ENCODE results near the gene IPO4. TPM values are rescaled to one million over a fixed set of nuclear protein-coding genes. Genes with fewer than 3 reads are reported as not detected.

The IPO4 gene
- total and polyA plus RNA-seq, 9 of the 15 experiments (the other 6 are each of a cell fraction or from before 2014, with no cell fraction given), result 7.3 to 122 (median 31.8) TPM

DNA sequence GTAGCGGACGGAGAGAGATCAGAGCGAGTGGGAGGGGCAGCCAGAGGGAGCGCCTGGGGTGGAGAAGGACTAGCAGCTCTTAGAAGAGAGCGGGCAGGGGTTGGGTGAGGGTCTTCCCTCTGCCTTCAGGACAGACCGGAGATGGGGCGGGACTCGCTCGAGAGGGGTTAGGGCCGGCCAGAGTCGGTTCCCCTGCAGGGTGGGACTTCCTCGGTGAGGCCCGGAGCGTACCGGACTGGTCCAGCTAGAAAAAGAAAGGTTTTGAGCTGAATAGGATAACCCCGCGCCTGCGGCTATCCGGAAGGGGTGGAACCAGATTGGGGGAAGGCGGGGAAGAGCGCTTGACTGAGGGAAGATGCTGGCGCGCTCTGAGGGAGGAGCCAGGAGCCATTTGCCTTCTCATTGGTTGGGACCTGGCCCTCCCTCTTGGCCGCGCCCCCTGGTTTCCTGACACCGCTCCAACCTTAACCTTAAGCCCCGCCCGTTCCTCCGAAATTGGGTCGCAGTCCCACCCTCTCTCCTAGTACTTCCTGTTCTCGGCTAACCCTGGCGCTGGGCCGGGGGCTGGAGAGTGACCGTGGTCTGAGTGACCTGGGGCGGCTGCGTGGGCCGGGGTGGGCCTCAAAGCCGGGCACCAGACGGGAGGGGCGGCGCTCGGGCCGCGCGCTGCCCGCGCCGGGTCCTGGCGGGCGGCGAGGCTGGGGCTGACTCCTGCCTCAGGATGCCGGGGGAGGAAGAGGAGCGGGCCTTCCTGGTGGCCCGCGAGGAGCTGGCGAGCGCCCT, 41.4 kb downstream of the IPO4 start, which contains the start of gene RNF31 (continued):
- TF ChIP-seq, protein P1, sequence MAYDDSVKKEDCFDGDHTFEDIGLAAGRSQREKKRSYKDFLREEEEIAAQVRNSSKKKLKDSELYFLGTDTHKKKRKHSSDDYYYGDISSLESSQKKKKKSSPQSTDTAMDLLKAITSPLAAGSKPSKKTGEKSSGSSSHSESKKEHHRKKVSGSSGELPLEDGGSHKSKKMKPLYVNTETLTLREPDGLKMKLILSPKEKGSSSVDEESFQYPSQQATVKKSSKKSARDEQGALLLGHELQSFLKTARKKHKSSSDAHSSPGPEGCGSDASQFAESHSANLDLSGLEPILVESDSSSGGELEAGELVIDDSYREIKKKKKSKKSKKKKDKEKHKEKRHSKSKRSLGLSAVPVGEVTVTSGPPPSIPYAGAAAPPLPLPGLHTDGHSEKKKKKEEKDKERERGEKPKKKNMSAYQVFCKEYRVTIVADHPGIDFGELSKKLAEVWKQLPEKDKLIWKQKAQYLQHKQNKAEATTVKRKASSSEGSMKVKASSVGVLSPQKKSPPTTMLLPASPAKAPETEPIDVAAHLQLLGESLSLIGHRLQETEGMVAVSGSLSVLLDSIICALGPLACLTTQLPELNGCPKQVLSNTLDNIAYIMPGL (CRISPR knock-in tag; IDR thresholded peaks at IDR 0.05), result no peak; the same call in 1 of the 2 replicates
- no peak for TF ChIP-seq ZNF311 (CRISPR knock-in tag; IDR thresholded peaks at IDR 0.05)
- no peak for TF ChIP-seq TRIM28 (IDR thresholded peaks at IDR 0.05)
- TF ChIP-seq ZNF133 (CRISPR knock-in tag; IDR thresholded peaks at IDR 0.05), result no peak
- no peak for TF ChIP-seq SMC3 (conservative IDR thresholded peaks at IDR 0.05; ENCODE audit: insufficient read depth, low read depth, low read length)
- TF ChIP-seq GATAD2B (IDR thresholded peaks at IDR 0.05; ENCODE audit: borderline replicate concordance), result no peak
- no peak for TF ChIP-seq CTBP1 (IDR thresholded peaks at IDR 0.05; ENCODE audit: borderline replicate concordance)
- TF ChIP-seq JUNB (CRISPR knock-in tag; conservative IDR thresholded peaks at IDR 0.05), result no peak
- no peak for TF ChIP-seq STAT5B (CRISPR knock-in tag; IDR thresholded peaks at IDR 0.05)
- TF ChIP-seq ZBTB7A (IDR thresholded peaks at IDR 0.05; ENCODE audit: borderline replicate concordance, control insufficient read depth, low read depth, low read length), result no peak; the same call in 1 of the 2 replicates
- no peak for TF ChIP-seq ZNF3 (CRISPR knock-in tag; IDR thresholded peaks at IDR 0.05)
- no peak for TF ChIP-seq RAD21 (CRISPR knock-in tag; conservative IDR thresholded peaks at IDR 0.05 in 1 of 2, IDR thresholded peaks at IDR 0.05 in 1 of 2)
- TF ChIP-seq SMARCC2 (IDR thresholded peaks at IDR 0.05; ENCODE audit: low read depth), result no peak
- TF ChIP-seq RBM39 (optimal IDR thresholded peaks at IDR 0.05; ENCODE audit: low read depth, low read length), result no peak
- TF ChIP-seq SNRNP70 (optimal IDR thresholded peaks at IDR 0.05; ENCODE audit: low read depth, low read length), result no peak
- no peak for TF ChIP-seq LARP7 (IDR thresholded peaks at IDR 0.05)
- no peak for TF ChIP-seq MAFG (tag; conservative IDR thresholded peaks at IDR 0.05)
- TF ChIP-seq, protein P2, sequence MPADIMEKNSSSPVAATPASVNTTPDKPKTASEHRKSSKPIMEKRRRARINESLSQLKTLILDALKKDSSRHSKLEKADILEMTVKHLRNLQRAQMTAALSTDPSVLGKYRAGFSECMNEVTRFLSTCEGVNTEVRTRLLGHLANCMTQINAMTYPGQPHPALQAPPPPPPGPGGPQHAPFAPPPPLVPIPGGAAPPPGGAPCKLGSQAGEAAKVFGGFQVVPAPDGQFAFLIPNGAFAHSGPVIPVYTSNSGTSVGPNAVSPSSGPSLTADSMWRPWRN (IDR thresholded peaks at IDR 0.05; ENCODE audit: low read depth), result no peak
- TF ChIP-seq NR3C1 (CRISPR knock-in tag; IDR thresholded peaks at IDR 0.05), result no peak
- peak; percentile 78 for TF ChIP-seq HNRNPLL (IDR thresholded peaks at IDR 0.05; ENCODE audit: low read depth, low read length, poor library complexity, severe bottlenecking)
- no peak for TF ChIP-seq RFX5 (IDR thresholded peaks at IDR 0.05; ENCODE audit: low read depth, low read length)
- TF ChIP-seq BHLHE40 (IDR thresholded peaks at IDR 0.05; ENCODE audit: low read length), result no peak
- TF ChIP-seq RCOR1 (IDR thresholded peaks at IDR 0.05; ENCODE audit: borderline replicate concordance in 1 of 2, low read depth in 2 of 2, low read length in 2 of 2), result peak in 1 of 2 experiments; percentile 32; a peak in 1 of 4 replicates
- no peak for TF ChIP-seq ARNT (IDR thresholded peaks at IDR 0.05)
- TF ChIP-seq RBM25 (IDR thresholded peaks at IDR 0.05; ENCODE audit: low read depth, low read length, severe bottlenecking), result no peak
- no peak for TF ChIP-seq TCF7L2 (IDR thresholded peaks at IDR 0.05; ENCODE audit: low read depth, low read length)
- TF ChIP-seq SUPT5H (IDR thresholded peaks at IDR 0.05), result peak; percentile 49
- peak; percentile 40 for TF ChIP-seq RBBP5 (IDR thresholded peaks at IDR 0.05; ENCODE audit: borderline replicate concordance, insufficient read depth, low read length, poor library complexity, severe bottlenecking)
- no peak for TF ChIP-seq ZNF717 (CRISPR knock-in tag; IDR thresholded peaks at IDR 0.05)
- no peak for TF ChIP-seq MEIS2 (IDR thresholded peaks at IDR 0.05; ENCODE audit: partially characterized antibody)
